IPS-18a (cell line): ENCODE results near the gene CDH23.

Source experiments
- H3K27ac ChIP-seq: one replicate; pipeline ENCODE4 v1.5.1; 2013; ENCODE audit warnings: low read length
- H3K27me3 ChIP-seq: one replicate; pipeline ENCODE4 v1.6.1; 2013; ENCODE audit warnings: mild to moderate bottlenecking, low read length; ENCODE audit not compliant: control insufficient read depth, insufficient read depth
- H3K36me3 ChIP-seq: one replicate; pipeline ENCODE4 v1.6.1; 2013; ENCODE audit warnings: low read depth, low read length; ENCODE audit not compliant: control insufficient read depth
- H3K4me1 ChIP-seq: one replicate; pipeline ENCODE4 v1.6.1; 2013; ENCODE audit warnings: low read depth, low read length; ENCODE audit not compliant: control insufficient read depth
- H3K4me3 ChIP-seq: one replicate; pipeline ENCODE4 v1.5.1; 2013; ENCODE audit warnings: low read length
- H3K9ac ChIP-seq: one replicate; pipeline ENCODE4 v1.6.1; 2013; ENCODE audit warnings: mild to moderate bottlenecking, low read length, moderate library complexity
- H3K9me3 ChIP-seq: one replicate; pipeline ENCODE4 v1.6.1; 2013; ENCODE audit warnings: low read depth, low read length; ENCODE audit not compliant: control insufficient read depth

CDH23 gene

DNA sequence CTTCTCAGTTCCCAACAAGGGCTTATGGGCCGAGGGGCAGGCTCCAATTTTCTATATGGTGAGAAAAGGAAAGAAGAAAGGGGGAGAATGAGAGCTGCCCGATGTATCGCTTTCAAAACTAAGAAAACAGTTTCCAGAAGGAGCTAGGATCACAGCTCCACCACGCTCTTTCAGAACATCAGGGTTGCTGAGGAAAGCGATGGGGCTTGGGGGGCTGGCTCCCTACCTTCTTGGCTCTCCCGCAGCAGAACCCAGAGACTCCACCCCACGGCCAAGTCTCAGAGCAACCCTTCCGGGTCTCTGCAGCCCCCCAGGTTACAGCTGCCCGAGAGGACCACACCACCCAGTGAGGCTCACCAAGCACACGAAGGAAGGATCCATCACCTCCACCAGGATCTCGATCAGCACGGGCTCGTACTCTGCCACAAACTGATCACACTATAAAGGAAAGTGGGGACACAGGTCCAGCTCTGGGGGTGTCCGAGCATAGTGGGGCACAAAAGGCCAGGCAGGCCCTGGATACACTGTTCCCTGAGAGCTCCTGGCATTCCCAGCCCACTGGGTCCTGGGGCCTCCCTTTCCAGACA, 422.0 kb downstream of the CDH23 start:
- Histone ChIP-seq H3K36me3 (peaks cover 80% of the 10 kb centered on the region), H3K27me3 (no peaks in the 10 kb centered on the region), H3K27ac (no peak overlapping the region)

DNA sequence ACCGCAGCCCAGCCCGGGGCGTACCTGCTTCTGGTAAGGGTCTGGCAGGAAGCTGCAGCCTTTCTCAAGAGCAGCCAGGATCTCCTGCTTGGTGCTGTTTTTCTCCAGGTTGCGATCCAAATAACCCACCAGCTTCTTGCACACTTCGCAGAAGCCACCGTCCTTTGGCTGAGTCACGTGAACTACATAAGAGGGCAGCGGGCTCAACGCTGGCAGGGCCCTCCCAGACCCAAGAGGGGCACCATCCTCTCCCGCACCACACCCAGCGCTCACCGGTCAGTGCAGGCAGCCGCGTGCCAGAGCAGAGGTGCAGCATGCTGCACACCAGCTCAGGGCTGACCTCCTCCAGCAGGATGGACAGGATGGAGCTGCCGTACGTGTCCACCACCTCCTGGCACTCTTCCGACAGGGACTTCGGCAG, 422.7 kb downstream of the CDH23 start:
- Histone ChIP-seq H3K27me3 (no peaks in the 10 kb centered on the region), H3K9me3 (no peaks in the 10 kb centered on the region), H3K4me1 (no peaks in the 10 kb centered on the region), H3K9ac (no peak overlapping the region), H3K4me3 (no peak overlapping the region), H3K27ac (no peak overlapping the region), H3K36me3 (peaks cover 86% of the 10 kb centered on the region)

More for the DNA sequence above, 422.0 kb downstream of the CDH23 start:
- H3K9me3 ChIP-seq = no peaks in the 10 kb centered on the region
- H3K4me3 ChIP-seq = no peak overlapping the region
- no peaks in the 10 kb centered on the region for H3K4me1 ChIP-seq
- H3K9ac ChIP-seq = no peak overlapping the region

DNA sequence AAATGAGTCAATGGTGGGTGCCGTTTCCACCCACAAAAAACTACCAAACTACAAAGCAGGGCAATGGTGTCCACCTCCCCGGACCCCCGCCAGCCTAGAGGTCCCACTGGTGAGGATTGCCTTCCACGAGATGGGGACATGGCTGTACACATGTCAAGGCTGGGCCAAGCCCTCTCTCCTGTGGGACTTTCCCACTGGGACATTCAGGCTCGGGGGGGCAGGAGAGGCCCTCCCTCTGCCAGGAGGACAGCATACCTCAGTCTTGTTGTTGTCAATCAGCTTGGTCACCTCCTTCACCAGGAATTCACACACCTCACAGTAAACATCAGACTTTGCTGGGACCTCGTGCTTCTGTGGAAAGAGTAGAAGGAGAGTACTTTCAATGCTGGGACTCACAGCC, 423.3 kb downstream of the CDH23 start:
- H3K27me3 ChIP-seq = no peaks in the 10 kb centered on the region
- H3K27ac ChIP-seq = no peak overlapping the region
- H3K9me3 ChIP-seq = no peaks in the 10 kb centered on the region
- H3K36me3 ChIP-seq = peaks cover 91% of the 10 kb centered on the region
- H3K9ac ChIP-seq = no peak overlapping the region
- H3K4me1 ChIP-seq = no peaks in the 10 kb centered on the region
- no peak overlapping the region for H3K4me3 ChIP-seq

GRCh38 chr10:71820966-71821365, 424.2 kb downstream of the CDH23 start:
- no peak overlapping the region for H3K9ac ChIP-seq
- no peaks in the 10 kb centered on the region for H3K9me3 ChIP-seq
- H3K36me3 ChIP-seq = peaks cover 95% of the 10 kb centered on the region
- no peaks in the 10 kb centered on the region for H3K27me3 ChIP-seq
- H3K4me1 ChIP-seq = no peaks in the 10 kb centered on the region
- no peak overlapping the region for H3K27ac ChIP-seq
- H3K4me3 ChIP-seq = no peak overlapping the region

DNA sequence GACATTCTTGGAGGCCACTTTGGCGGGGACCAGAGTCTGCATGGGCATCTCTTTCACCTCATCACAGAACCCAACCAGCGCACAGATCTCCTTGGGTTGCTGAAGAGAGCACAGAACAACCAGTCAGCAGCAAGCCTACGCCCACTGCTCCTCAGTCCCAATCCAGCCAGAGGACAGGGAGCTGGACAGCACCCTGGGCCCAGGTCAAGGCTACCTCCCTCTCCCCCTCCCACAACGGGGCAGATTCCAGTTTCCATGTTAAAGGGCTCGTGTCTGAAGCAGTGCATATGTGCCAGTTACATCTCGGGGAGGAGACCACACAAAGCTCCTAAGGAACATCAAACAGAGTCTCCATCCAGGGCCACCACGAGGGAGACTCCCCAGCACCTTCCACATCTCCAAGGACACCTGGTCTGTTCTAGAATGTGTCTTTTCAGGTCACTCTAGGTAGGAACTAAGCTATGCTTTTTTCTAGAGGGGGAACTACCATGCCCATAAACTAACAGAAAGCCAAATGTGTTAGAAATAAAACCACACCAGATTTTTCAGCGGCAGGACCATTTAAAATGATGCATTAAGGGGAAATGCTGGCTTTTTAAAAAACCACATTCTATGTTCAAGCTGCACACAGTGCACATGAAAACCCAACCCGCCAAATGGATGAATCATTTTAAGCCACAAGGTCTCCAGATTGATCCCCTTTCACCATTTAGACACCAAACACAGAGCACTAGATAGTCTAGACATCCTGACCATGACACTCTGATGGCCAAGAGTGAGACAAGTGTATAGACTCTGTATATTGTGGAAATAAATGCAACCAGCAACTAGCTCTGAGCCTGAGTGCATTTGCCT, 425.4 kb downstream of the CDH23 start:
- H3K36me3 ChIP-seq = peaks cover 93% of the 10 kb centered on the region
- H3K9ac ChIP-seq = no peak overlapping the region
- no peaks in the 10 kb centered on the region for H3K9me3 ChIP-seq
- H3K4me1 ChIP-seq = no peaks in the 10 kb centered on the region
- H3K4me3 ChIP-seq = no peak overlapping the region
- no peak overlapping the region for H3K27ac ChIP-seq
- H3K27me3 ChIP-seq = no peaks in the 10 kb centered on the region

- Histone ChIP-seq H3K27ac (no peak overlapping the region), H3K4me1 (no peaks in the 10 kb centered on the region), H3K9ac (no peak overlapping the region), H3K36me3 (peaks cover 91% of the 10 kb centered on the region), H3K27me3 (no peaks in the 10 kb centered on the region), H3K4me3 (no peak overlapping the region), H3K9me3 (no peaks in the 10 kb centered on the region)
These were observed 426.6 kb downstream of the CDH23 start for GRCh38 chr10:71823356-71823755.

DNA sequence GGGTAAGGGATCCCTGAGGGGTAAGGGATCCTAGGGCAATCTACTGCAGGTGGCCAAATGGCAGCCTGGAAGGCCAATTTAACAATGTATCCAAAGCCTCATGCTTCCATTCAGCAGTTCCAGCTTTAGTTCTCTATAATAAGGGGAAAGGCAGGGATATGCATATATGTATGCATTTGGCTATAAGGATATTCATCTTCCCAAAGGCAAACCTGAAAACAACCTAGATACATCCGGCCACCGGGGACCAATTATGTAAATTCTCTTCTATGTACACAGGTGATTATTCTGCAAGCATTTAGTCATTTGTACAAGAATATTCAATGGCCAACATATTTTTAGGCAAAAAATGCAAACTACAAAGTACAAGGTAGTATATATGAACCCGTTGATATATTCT, 427.6 kb downstream of the CDH23 start:
- Histone ChIP-seq H3K4me1 (no peaks in the 10 kb centered on the region), H3K9me3 (no peaks in the 10 kb centered on the region), H3K27me3 (no peaks in the 10 kb centered on the region), H3K36me3 (peaks cover 91% of the 10 kb centered on the region), H3K4me3 (no peak overlapping the region), H3K9ac (no peak overlapping the region), H3K27ac (no peak overlapping the region)

DNA sequence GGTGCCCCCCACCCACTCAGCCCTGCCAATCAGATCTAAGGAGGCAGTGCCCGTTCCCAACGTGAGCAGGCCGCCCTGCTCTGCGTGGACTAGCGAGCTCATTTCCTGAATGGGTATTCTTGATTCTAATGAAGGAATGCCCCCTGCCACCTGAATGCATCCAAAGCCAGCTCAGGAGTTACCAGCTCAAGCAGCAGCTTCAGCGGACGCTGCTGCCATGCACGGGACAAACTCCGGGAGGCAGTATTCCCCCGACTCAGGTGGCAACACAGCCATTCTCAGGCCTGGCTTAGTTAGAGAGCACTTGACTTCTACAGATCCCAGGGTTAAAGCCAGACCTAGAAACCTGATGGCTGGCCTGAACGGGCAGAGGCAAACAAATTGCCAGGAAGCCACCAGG, 428.5 kb downstream of the CDH23 start:
- H3K27ac ChIP-seq = no peak overlapping the region
- H3K36me3 ChIP-seq = peaks cover 88% of the 10 kb centered on the region

DNA sequence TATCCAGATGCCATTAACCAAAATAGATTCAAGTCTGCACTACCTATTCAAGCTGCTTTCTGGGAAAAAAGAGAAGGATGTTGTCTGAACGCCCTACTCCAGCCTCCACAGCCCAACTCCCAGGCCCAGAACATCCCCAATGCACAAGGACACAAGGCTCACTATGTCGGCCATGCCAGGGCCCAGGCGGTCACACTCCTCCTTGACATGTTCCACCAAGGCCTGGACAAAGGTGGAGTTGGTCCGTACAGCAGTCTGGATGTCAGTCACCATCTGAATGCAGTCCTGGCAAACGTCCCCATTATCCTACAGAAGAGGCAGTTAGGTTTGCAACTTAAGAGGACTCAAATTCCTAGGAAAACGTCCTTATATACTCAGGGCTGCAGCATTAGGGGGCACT, 431.1 kb downstream of the CDH23 start:
- Histone ChIP-seq H3K4me1 (no peaks in the 10 kb centered on the region), H3K27ac (no peak overlapping the region), H3K36me3 (peaks cover 88% of the 10 kb centered on the region), H3K9ac (no peak overlapping the region), H3K4me3 (no peak overlapping the region), H3K9me3 (no peaks in the 10 kb centered on the region), H3K27me3 (no peaks in the 10 kb centered on the region)

More for the DNA sequence above, 428.5 kb downstream of the CDH23 start:
- H3K27me3 ChIP-seq = no peaks in the 10 kb centered on the region
- H3K9me3 ChIP-seq = no peaks in the 10 kb centered on the region
- H3K9ac ChIP-seq = no peak overlapping the region
- no peaks in the 10 kb centered on the region for H3K4me1 ChIP-seq
- H3K4me3 ChIP-seq = no peak overlapping the region

- Histone ChIP-seq H3K36me3 (peaks cover 82% of the 10 kb centered on the region), H3K27me3 (no peaks in the 10 kb centered on the region), H3K27ac (no peak overlapping the region), H3K4me1 (no peaks in the 10 kb centered on the region), H3K4me3 (no peak overlapping the region), H3K9me3 (no peaks in the 10 kb centered on the region), H3K9ac (no peak overlapping the region)
These were observed 432.0 kb downstream of the CDH23 start for GRCh38 chr10:71828702-71829101.

GRCh38 chr10:71829171-71829570, 432.5 kb downstream of the CDH23 start:
- no peaks in the 10 kb centered on the region for H3K9me3 ChIP-seq
- no peaks in the 10 kb centered on the region for H3K4me1 ChIP-seq
- H3K27me3 ChIP-seq = no peaks in the 10 kb centered on the region
- H3K9ac ChIP-seq = no peak overlapping the region
- no peak overlapping the region for H3K27ac ChIP-seq
- H3K4me3 ChIP-seq = no peak overlapping the region
- peaks cover 77% of the 10 kb centered on the region for H3K36me3 ChIP-seq

DNA sequence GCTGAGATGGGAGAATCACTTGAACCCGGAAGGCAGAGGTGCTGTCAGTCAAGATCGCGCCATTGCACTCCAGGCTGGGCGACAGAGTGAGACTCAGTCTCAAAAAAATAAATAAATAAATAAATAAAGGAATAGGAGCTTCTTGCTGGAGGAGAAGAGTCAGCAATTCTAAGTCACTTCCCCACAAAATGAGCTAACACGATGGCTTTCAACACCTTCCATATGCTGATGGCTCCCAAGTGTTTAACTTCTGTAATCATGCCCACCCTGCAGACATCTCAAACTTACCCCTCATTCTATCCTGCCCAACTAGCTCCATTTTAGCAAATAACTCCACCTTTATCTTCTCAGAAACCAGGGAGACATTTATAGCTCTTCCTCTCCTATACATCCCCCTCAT, 433.2 kb downstream of the CDH23 start:
- no peaks in the 10 kb centered on the region for H3K27me3 ChIP-seq
- no peak overlapping the region for H3K27ac ChIP-seq
- H3K9ac ChIP-seq = no peak overlapping the region
- H3K4me3 ChIP-seq = no peak overlapping the region
- H3K9me3 ChIP-seq = no peaks in the 10 kb centered on the region
- H3K4me1 ChIP-seq = no peaks in the 10 kb centered on the region
- peaks cover 71% of the 10 kb centered on the region for H3K36me3 ChIP-seq
